ENCODE data around the gene ARL8B. TPM values are rescaled to one million over a fixed set of nuclear protein-coding genes. Genes with fewer than 3 reads are reported as not detected.

Gene ARL8B
- total RNA-seq, 1 experiment from 2014 or later = 52.4 TPM

DNA sequence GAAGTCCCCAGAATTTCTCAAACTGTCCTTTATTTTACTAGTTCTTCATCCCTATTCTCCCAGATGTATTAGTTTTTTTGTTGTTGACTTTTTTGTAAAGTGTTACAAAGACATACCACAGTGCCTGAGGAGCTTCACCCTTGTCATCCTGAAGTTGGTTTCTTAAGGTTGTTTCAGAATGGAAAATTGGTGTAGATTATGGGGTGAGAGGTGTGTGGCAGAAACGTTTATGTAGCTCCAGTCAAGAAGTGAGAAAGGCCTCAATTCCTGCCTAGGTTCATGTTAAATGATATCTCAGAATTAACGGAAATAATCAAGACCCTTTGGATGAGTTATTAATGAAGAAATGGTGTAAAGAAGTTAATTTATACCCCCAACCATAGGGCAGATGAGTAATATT is 72.2 kb downstream of the ARL8B start:
- no peak overlapping the region for H3K9ac ChIP-seq (ENCODE audit: low read length)
- H3K36me3 ChIP-seq (ENCODE audit: insufficient read depth, low read length) = peaks cover 28% of the 10 kb centered on the region

DNA sequence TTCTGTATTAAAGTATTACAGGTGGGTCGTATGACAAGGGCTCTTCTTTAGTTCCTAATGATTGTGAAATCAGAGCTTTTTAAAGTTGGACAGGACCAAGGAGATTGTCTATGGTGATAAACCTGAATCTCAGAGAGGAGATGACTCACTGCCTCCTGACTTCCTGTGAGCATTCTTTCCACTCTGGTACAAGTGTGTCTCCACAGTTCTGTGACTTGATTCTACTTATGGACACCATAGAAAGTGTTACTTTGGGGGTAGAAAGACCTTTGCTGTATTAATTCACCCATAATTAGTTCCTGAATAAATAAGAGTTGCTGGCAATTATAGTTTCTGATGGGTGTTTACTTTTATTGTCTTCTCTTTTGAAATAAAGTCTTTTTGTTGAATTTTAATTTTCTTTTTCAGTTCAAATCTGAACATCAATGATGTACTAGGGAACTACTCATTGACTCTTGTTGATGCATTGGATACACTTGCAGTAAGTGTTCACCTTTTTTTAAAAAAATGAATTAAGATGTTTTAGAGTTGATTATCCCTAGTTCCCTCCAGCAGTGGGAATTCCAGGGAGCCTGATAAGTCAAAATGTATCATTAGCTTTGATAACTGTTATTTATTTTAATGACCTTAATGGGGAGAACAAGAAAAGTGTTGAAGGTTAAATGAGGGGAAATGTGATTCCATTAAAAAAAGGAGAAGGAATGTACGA is 72.9 kb downstream of the ARL8B start:
- Histone ChIP-seq H3K27ac (ENCODE audit: low read length) (peak overlapping the region; percentile 14; the same call in 1 of the 2 replicates), H3K9me2 (replicated peaks; ENCODE audit: insufficient read depth, low read length) (no peaks in the 10 kb centered on the region), H3K9ac (ENCODE audit: low read length) (no peak overlapping the region), H3K79me2 (ENCODE audit: low read length) (peaks cover 99% of the 10 kb centered on the region), H4K20me1 (ENCODE audit: insufficient read depth, low read depth, low read length) (0 out of 2 replicates have a peak, but pooled peaks cover 3% of the 10 kb centered on the region), H2AFZ (ENCODE audit: low read length) (no peak overlapping the region), H3K27me3 (ENCODE audit: low read length) (no peaks in the 10 kb centered on the region), H3K4me3 (ENCODE audit: low read length) (no peak overlapping the region), H3K4me1 (ENCODE audit: low read length) (peaks cover 76% of the 10 kb centered on the region), H3K36me3 (ENCODE audit: insufficient read depth, low read length) (peaks cover 32% of the 10 kb centered on the region), H3K9me3 (ENCODE audit: low read length) (no peaks in the 10 kb centered on the region), H3K4me2 (ENCODE audit: low read depth, low read length, poor library complexity, severe bottlenecking) (no peak overlapping the region)
- DNase-seq = peak; percentile 54

More for the DNA sequence above, 72.2 kb downstream of the ARL8B start:
- peaks cover 79% of the 10 kb centered on the region for H3K4me1 ChIP-seq (ENCODE audit: low read length)
- 0 out of 2 replicates have a peak, but pooled peaks cover 3% of the 10 kb centered on the region for H4K20me1 ChIP-seq (ENCODE audit: insufficient read depth, low read depth, low read length)
- H3K4me3 ChIP-seq (ENCODE audit: low read length) = no peak overlapping the region
- H3K27me3 ChIP-seq (ENCODE audit: low read length) = no peaks in the 10 kb centered on the region
- no peak overlapping the region for H3K4me2 ChIP-seq (ENCODE audit: low read depth, low read length, poor library complexity, severe bottlenecking)
- no peak for DNase-seq
- peak overlapping the region; percentile 14; the same call in 1 of the 2 replicates for H3K27ac ChIP-seq (ENCODE audit: low read length)
- H2AFZ ChIP-seq (ENCODE audit: low read length) = no peak overlapping the region
- peaks cover 99% of the 10 kb centered on the region for H3K79me2 ChIP-seq (ENCODE audit: low read length)
- H3K9me2 ChIP-seq (replicated peaks; ENCODE audit: insufficient read depth, low read length) = no peaks in the 10 kb centered on the region
- no peaks in the 10 kb centered on the region for H3K9me3 ChIP-seq (ENCODE audit: low read length)

DNA sequence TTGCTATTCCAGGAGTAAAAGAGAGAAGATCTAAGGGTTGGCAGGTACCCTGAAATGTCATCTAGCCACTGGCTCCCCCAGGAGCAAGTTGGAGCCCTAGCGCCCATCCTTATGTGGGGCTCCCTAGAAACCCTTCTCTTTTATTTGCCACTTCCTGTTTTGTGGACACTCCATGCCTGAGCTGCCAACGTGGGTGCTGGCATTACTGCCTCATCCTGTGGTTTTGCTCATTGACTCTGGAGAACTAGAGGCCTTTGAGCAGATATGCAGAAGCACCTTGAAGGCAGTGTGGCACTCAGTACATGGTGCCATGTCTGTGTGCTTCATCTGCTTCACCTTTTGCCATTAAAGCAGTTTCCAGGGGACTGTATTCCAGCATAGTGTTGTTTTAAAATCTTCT is 73.5 kb downstream of the ARL8B start:
- no peak for DNase-seq
- H3K27me3 ChIP-seq (ENCODE audit: low read length) = no peaks in the 10 kb centered on the region
- H3K79me2 ChIP-seq (ENCODE audit: low read length) = peaks cover 98% of the 10 kb centered on the region
- H3K4me1 ChIP-seq (ENCODE audit: low read length) = peaks cover 69% of the 10 kb centered on the region
- no peak overlapping the region; the same call in 1 of the 2 replicates for H3K9ac ChIP-seq (ENCODE audit: low read length)
- H2AFZ ChIP-seq (ENCODE audit: low read length) = no peak overlapping the region
- no peak overlapping the region for H3K4me3 ChIP-seq (ENCODE audit: low read length)
- peaks cover 39% of the 10 kb centered on the region for H3K36me3 ChIP-seq (ENCODE audit: insufficient read depth, low read length)
- no peaks in the 10 kb centered on the region for H3K9me3 ChIP-seq (ENCODE audit: low read length)
- 0 out of 2 replicates have a peak, but pooled peaks cover 3% of the 10 kb centered on the region for H4K20me1 ChIP-seq (ENCODE audit: insufficient read depth, low read depth, low read length)
- no peaks in the 10 kb centered on the region for H3K9me2 ChIP-seq (replicated peaks; ENCODE audit: insufficient read depth, low read length)
- no peak overlapping the region for H3K4me2 ChIP-seq (ENCODE audit: low read depth, low read length, poor library complexity, severe bottlenecking)
- H3K27ac ChIP-seq (ENCODE audit: low read length) = peak overlapping the region; percentile 26; the same call in 1 of the 2 replicates

DNA sequence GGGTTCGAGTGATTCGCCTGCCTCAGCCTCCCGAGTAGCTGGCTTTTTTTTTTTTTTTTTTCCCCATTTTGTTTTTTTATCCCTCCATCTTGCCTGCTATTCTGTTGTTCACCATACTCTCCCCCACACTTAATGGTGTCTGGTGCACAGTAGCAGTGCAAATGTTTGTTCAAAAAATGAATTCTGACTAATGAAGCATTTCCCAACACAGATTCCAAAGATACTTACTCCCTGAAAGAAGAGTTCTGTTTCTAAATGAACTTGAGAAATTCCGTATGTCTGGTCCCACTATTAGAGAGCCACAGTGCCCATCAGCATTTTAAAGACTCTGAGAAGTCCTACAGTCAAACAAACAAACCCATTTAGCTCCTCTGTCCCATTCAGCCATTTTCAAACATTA is 74.9 kb downstream of the ARL8B start:
- no peak overlapping the region for H2AFZ ChIP-seq (ENCODE audit: low read length)
- 0 out of 2 replicates have a peak, but pooled peaks cover 2% of the 10 kb centered on the region for H4K20me1 ChIP-seq (ENCODE audit: insufficient read depth, low read depth, low read length)
- no peaks in the 10 kb centered on the region for H3K27me3 ChIP-seq (ENCODE audit: low read length)
- no peaks in the 10 kb centered on the region for H3K9me3 ChIP-seq (ENCODE audit: low read length)
- DNase-seq = no peak
- peaks cover 47% of the 10 kb centered on the region for H3K36me3 ChIP-seq (ENCODE audit: insufficient read depth, low read length)
- H3K79me2 ChIP-seq (ENCODE audit: low read length) = peaks cover 84% of the 10 kb centered on the region
- peaks cover 56% of the 10 kb centered on the region for H3K4me1 ChIP-seq (ENCODE audit: low read length)
- no peak overlapping the region for H3K4me3 ChIP-seq (ENCODE audit: low read length)
- peak overlapping the region; percentile 42 for H3K9ac ChIP-seq (ENCODE audit: low read length)
- H3K9me2 ChIP-seq (replicated peaks; ENCODE audit: insufficient read depth, low read length) = no peaks in the 10 kb centered on the region
- no peak overlapping the region for H3K4me2 ChIP-seq (ENCODE audit: low read depth, low read length, poor library complexity, severe bottlenecking)
- peak overlapping the region; percentile 88 for H3K27ac ChIP-seq (ENCODE audit: low read length)

DNA sequence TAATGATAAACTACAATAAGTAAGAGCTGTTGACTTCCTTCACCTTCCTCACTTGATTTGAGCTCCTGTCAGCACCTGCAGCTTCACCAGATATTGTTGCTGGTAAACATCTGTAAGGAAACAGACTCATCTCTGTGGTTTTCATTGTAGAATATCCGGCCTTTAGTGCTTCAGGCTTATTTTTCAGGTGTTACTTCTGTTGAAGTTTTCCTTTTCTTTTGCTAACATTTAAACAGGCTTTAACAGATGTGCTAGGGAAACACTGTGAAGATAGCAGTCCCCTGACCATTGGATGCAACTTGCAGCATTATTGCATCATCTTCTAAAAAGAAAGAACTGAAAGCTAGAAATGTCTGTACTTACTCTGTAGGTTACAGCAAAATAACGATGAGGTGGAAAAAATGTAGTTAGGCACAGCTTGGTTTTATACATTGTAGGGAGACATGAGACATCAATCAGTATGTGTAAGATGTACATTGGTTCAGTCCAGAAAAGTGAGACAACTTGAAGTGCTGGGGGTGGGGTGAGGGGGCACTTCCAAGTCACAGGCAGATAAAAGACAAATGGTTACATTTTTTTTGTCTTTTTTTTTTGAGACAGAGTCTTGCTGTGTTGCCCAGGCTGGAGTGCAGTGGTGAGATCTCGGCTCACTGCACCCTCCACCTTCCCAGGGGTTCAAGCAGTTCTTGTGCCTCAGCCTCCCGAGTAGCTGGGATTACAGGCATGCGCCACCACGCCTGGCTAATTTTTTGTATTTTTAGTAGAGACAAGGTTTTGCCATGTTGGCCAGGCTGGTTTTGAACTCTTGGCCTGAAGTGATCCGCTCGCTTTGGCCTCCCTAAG is 75.6 kb downstream of the ARL8B start:
- no peaks in the 10 kb centered on the region for H3K9me3 ChIP-seq (ENCODE audit: low read length)
- no peak overlapping the region for H3K4me3 ChIP-seq (ENCODE audit: low read length)
- DNase-seq = no peak
- H3K4me2 ChIP-seq (ENCODE audit: low read depth, low read length, poor library complexity, severe bottlenecking) = no peak overlapping the region
- H3K9me2 ChIP-seq (replicated peaks; ENCODE audit: insufficient read depth, low read length) = no peaks in the 10 kb centered on the region
- H2AFZ ChIP-seq (ENCODE audit: low read length) = no peak overlapping the region
- peaks cover 49% of the 10 kb centered on the region for H3K4me1 ChIP-seq (ENCODE audit: low read length)
- peak overlapping the region; percentile 42 for H3K9ac ChIP-seq (ENCODE audit: low read length)
- H3K79me2 ChIP-seq (ENCODE audit: low read length) = peaks cover 81% of the 10 kb centered on the region
- H3K27me3 ChIP-seq (ENCODE audit: low read length) = no peaks in the 10 kb centered on the region
- H4K20me1 ChIP-seq (ENCODE audit: insufficient read depth, low read depth, low read length) = no peaks in the 10 kb centered on the region
- H3K27ac ChIP-seq (ENCODE audit: low read length) = peak overlapping the region; percentile 88
- H3K36me3 ChIP-seq (ENCODE audit: insufficient read depth, low read length) = peaks cover 50% of the 10 kb centered on the region

DNA sequence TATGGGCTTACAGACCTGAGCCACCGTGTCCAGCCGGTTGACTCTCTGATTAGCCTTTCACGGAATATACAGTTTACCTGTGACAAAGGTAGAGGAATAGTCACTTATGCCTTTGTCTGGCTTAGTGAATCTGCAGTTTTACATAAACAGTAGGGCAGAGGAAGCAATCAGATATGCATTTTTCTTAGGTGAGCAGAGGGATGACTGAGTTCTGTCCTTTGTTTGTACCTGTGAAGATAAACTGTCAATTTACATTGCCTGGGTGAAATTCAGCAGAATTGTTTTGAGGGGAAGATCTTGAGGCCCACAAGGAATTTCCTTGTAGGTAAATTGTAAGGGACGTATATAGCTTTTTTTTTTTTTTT is 76.2 kb downstream of the ARL8B start:
- H3K27ac ChIP-seq (ENCODE audit: low read length) = peak overlapping the region; percentile 88; the same call in 1 of the 2 replicates

DNA sequence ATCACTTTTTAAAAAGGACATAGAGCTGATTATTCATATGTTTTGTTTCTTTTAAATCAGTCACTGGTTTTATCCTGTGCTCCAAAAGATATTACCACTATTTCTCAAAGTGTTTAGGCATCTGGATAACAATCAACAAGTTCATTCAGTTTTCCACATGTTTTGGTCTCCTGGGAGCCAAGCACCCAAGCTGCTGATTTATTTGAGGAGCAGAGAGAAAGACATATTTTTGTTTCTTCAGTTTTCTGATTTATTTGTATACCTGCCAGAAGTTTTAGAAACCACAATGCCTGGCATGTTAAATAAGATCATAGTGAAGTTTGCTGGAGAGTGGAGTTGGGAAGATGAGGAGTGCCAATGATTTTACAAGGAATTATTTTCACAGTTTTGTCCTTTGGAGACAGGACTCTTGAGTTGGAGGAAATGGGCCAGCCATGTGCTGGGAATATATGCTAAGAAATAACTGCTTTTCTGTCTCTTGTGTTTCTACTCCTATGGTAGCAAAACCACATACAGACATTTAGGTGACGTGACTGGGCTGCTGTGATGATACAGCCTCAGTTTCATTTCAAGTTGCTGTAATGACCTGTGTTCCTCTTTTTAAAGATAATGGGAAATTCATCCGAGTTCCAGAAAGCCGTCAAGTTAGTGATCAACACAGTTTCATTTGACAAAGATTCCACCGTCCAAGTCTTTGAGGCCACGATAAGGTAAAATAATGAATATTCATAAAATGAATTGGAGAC is 77.1 kb downstream of the ARL8B start:
- Histone ChIP-seq H4K20me1 (ENCODE audit: insufficient read depth, low read depth, low read length) (no peaks in the 10 kb centered on the region), H3K27me3 (ENCODE audit: low read length) (no peaks in the 10 kb centered on the region), H3K36me3 (ENCODE audit: insufficient read depth, low read length) (peaks cover 62% of the 10 kb centered on the region), H3K4me2 (ENCODE audit: low read depth, low read length, poor library complexity, severe bottlenecking) (no peak overlapping the region), H3K9ac (ENCODE audit: low read length) (no peak overlapping the region), H2AFZ (ENCODE audit: low read length) (no peak overlapping the region), H3K9me2 (replicated peaks; ENCODE audit: insufficient read depth, low read length) (no peaks in the 10 kb centered on the region), H3K4me3 (ENCODE audit: low read length) (no peak overlapping the region), H3K4me1 (ENCODE audit: low read length) (peaks cover 40% of the 10 kb centered on the region), H3K9me3 (ENCODE audit: low read length) (no peaks in the 10 kb centered on the region), H3K79me2 (ENCODE audit: low read length) (peaks cover 74% of the 10 kb centered on the region), H3K27ac (ENCODE audit: low read length) (peak overlapping the region; percentile 19; the same call in 1 of the 2 replicates)
- DNase-seq = no peak

More for the DNA sequence above, 76.2 kb downstream of the ARL8B start:
- no peaks in the 10 kb centered on the region for H3K9me2 ChIP-seq (replicated peaks; ENCODE audit: insufficient read depth, low read length)
- H3K4me1 ChIP-seq (ENCODE audit: low read length) = peaks cover 44% of the 10 kb centered on the region
- H3K4me2 ChIP-seq (ENCODE audit: low read depth, low read length, poor library complexity, severe bottlenecking) = no peak overlapping the region
- no peaks in the 10 kb centered on the region for H3K9me3 ChIP-seq (ENCODE audit: low read length)
- H3K79me2 ChIP-seq (ENCODE audit: low read length) = peaks cover 80% of the 10 kb centered on the region
- H3K4me3 ChIP-seq (ENCODE audit: low read length) = no peak overlapping the region
- H3K27me3 ChIP-seq (ENCODE audit: low read length) = no peaks in the 10 kb centered on the region
- H4K20me1 ChIP-seq (ENCODE audit: insufficient read depth, low read depth, low read length) = no peaks in the 10 kb centered on the region
- no peak overlapping the region for H2AFZ ChIP-seq (ENCODE audit: low read length)
- DNase-seq = no peak
- no peak overlapping the region; the same call in 1 of the 2 replicates for H3K9ac ChIP-seq (ENCODE audit: low read length)
- H3K36me3 ChIP-seq (ENCODE audit: insufficient read depth, low read length) = peaks cover 56% of the 10 kb centered on the region

Measured in Karpas-422 (cell line).